Breast epithelium (tissue), 3 donors: ENCODE results near the gene IL9.

Experiments
- POLR2A ChIP-seq: fragments of 450-650 bp; IDR thresholded peaks from one replicate; pipeline ENCODE4 v1.6.1; 2016; ENCODE audit warnings: antibody characterized with exemption, mild to moderate bottlenecking, moderate library complexity
- POLR2AphosphoS5 ChIP-seq, 3 donors: sonication (generic); formaldehyde crosslinking; IDR thresholded peaks; one replicate each; pipeline ENCODE4 v1.6.1; 2017; ENCODE audit warnings: antibody characterized with exemption in 3 of 3
- TF ChIP-seq, protein P1 (sequence below), 3 donors: fragments of 450-650 bp; IDR thresholded peaks; one replicate each; pipeline ENCODE4 v1.5.1; 2016 to 2017; ENCODE audit warnings: antibody characterized with exemption in 3 of 3, mild to moderate bottlenecking in 3 of 3, moderate library complexity in 3 of 3

GRCh38 chr5:135851915-135852845, 43.5 kb downstream of the IL9 start:
- TF ChIP-seq, protein P1, sequence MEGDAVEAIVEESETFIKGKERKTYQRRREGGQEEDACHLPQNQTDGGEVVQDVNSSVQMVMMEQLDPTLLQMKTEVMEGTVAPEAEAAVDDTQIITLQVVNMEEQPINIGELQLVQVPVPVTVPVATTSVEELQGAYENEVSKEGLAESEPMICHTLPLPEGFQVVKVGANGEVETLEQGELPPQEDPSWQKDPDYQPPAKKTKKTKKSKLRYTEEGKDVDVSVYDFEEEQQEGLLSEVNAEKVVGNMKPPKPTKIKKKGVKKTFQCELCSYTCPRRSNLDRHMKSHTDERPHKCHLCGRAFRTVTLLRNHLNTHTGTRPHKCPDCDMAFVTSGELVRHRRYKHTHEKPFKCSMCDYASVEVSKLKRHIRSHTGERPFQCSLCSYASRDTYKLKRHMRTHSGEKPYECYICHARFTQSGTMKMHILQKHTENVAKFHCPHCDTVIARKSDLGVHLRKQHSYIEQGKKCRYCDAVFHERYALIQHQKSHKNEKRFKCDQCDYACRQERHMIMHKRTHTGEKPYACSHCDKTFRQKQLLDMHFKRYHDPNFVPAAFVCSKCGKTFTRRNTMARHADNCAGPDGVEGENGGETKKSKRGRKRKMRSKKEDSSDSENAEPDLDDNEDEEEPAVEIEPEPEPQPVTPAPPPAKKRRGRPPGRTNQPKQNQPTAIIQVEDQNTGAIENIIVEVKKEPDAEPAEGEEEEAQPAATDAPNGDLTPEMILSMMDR (IDR thresholded peaks at IDR 0.05) = no peak
- TF ChIP-seq POLR2AphosphoS5 (IDR thresholded peaks at IDR 0.05) (no peak), POLR2A (no peak)
